HG02623 (cell line): ENCODE data around the gene AIMP1.
"Not testable (repeated sequence)": the region's sequence is repeated elsewhere in the genome, so short reads cannot be mapped to it uniquely, and the experiment has no call there.

ENCODE experiments used
- ATAC-seq: cut with Tn5 transposase; IDR thresholded peaks from one replicate; pipeline ENCODE4 v1.9.1; 2021; ENCODE audit warnings: moderate library complexity; ENCODE audit not compliant: unreplicated experiment

AIMP1 gene

GRCh38 chr4:106312377-106312776 lies 4.0 kb upstream of the AIMP1 start:
- no peak for ATAC-seq

GRCh38 chr4:106312997-106313522 lies 3.3 kb upstream of the AIMP1 start:
- ATAC-seq, result no peak

GRCh38 chr4:106314960-106315359 lies 1.4 kb upstream of the AIMP1 start:
- ATAC-seq, result no peak

GRCh38 chr4:106315476-106315967 lies 828 bp upstream of the AIMP1 start:
- peak; percentile 14 for ATAC-seq

- peak; percentile 2 for ATAC-seq
Observed at GRCh38 chr4:106316773-106317409, 541 bp downstream of the AIMP1 start.

GRCh38 chr4:106317815-106318214 lies 1.5 kb downstream of the AIMP1 start:
- ATAC-seq, result no peak

- ATAC-seq, result no peak
Observed at GRCh38 chr4:106318511-106318910, 2.2 kb downstream of the AIMP1 start.

- no peak for ATAC-seq
Observed at GRCh38 chr4:106320235-106320634, 3.9 kb downstream of the AIMP1 start.

GRCh38 chr4:106321168-106321567 lies 4.8 kb downstream of the AIMP1 start:
- ATAC-seq, result not testable (repeated sequence)

- not testable (repeated sequence) for ATAC-seq
Observed at GRCh38 chr4:106321814-106322213, 5.5 kb downstream of the AIMP1 start.

GRCh38 chr4:106323119-106323518 lies 6.8 kb downstream of the AIMP1 start:
- no peak for ATAC-seq

- no peak for ATAC-seq
Observed at GRCh38 chr4:106325800-106326199, 9.4 kb downstream of the AIMP1 start.

GRCh38 chr4:106329041-106329618 lies 12.8 kb downstream of the AIMP1 start:
- peak; percentile 77 for ATAC-seq

GRCh38 chr4:106333186-106333585 lies 16.8 kb downstream of the AIMP1 start:
- ATAC-seq, result no peak

- no peak for ATAC-seq
Observed at GRCh38 chr4:106334741-106335470, 18.6 kb downstream of the AIMP1 start.

- no peak for ATAC-seq
Observed at GRCh38 chr4:106336618-106337017, 20.3 kb downstream of the AIMP1 start.

GRCh38 chr4:106337916-106338315 lies 21.6 kb downstream of the AIMP1 start:
- ATAC-seq, result no peak

- no peak for ATAC-seq
Observed at GRCh38 chr4:106338671-106339070, 22.3 kb downstream of the AIMP1 start.

- no peak for ATAC-seq
Observed at GRCh38 chr4:106339431-106339830, 23.1 kb downstream of the AIMP1 start.

GRCh38 chr4:106340774-106341173 lies 24.4 kb downstream of the AIMP1 start:
- no peak for ATAC-seq

- ATAC-seq, result no peak
Observed at GRCh38 chr4:106343865-106344646, 27.7 kb downstream of the AIMP1 start.
